Mesodermal cell (in vitro differentiated cells): ENCODE data around the gene CD34.
"Not testable (repeated sequence)": the region's sequence is repeated elsewhere in the genome, so short reads cannot be mapped to it uniquely, and the experiment has no call there.

Experiments used
- H3K27ac ChIP-seq: 2 replicates; pipeline ENCODE4 v1.7.0; 2013; ENCODE audit warnings: mild to moderate bottlenecking, low read depth, low read length, moderate library complexity; ENCODE audit not compliant: severe bottlenecking
- H3K36me3 ChIP-seq: 2 replicates; pipeline ENCODE4 v1.7.1; 2013; ENCODE audit warnings: mild to moderate bottlenecking, low read length, moderate library complexity; ENCODE audit not compliant: control insufficient read depth, insufficient read depth
- H3K4me1 ChIP-seq: one replicate; pipeline ENCODE4 v1.7.1; 2013; ENCODE audit warnings: mild to moderate bottlenecking, low read length; ENCODE audit not compliant: insufficient read depth, control insufficient read depth, poor library complexity, severe bottlenecking
- H3K4me3 ChIP-seq: 2 replicates; pipeline ENCODE4 v1.7.0; 2013; ENCODE audit warnings: low read length, control low read depth, mild to moderate bottlenecking; ENCODE audit not compliant: insufficient read depth, poor library complexity, severe bottlenecking; ENCODE audit errors: extremely low read depth
- H3K9me3 ChIP-seq: 2 replicates; pipeline ENCODE4 v1.7.1; 2013; ENCODE audit warnings: mild to moderate bottlenecking, low read length, moderate library complexity; ENCODE audit not compliant: control insufficient read depth
- WGBS, 2 experiments: methylation state at CpG; one replicate each; pipeline ENCODE4 v1.1.5; 2013; ENCODE audit warnings: missing lambda C conversion rate in 2 of 2; ENCODE audit not compliant: insufficient coverage in 2 of 2; 5-methylcytosine and 5-hydroxymethylcytosine counted together

CD34 gene

DNA sequence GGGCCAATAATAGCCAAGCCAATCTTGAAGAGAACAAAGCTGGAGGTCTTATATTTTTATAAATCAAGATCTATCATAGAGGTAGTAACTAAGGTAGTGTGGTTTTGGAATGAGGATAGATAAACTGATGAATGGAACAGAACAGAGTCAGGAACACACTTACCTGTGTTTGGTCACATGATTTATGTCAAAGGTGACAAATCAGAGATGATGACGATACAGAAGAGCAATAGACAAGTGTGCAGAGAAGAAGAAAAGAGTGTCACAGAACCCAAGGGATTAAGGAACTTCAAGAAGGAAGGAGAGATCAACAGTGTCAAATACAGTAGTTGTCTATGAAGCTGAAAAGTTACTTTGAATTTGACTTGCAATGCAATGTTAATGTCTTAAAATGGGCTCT lies 16.1 kb upstream of the CD34 start:
- H3K4me3 ChIP-seq, result no peak overlapping the region
- H3K27ac ChIP-seq, result no peak overlapping the region
- H3K36me3 ChIP-seq, result no peaks in the 10 kb centered on the region
- no peaks in the 10 kb centered on the region for H3K9me3 ChIP-seq
- 100% methylated on average over 1 of the region's 1 CpG for WGBS, 2 experiments
- H3K4me1 ChIP-seq, result peaks cover 12% of the 10 kb centered on the region

DNA sequence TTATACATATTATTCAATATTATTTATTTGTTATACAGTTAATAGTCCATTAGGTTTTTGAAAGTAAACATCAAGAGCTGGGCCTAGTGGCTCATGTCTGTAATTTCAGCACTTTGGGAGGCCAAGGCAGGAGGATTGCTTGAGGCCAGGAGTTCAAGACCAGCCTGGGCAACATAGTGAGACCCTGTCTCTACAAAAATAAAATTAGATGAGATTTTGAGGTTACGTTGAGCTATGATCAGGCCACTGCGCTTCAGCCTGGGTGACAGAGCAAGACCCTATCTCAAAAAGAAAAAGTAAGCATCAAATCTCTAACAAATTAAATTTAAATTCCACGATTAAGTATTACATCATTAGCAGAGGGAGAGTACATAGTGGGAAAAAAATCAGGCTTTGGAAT lies 15.0 kb upstream of the CD34 start:
- WGBS, 2 experiments, result no CpG with 5 or more reads among the region's 3 CpGs
- H3K27ac ChIP-seq, H3K9me3 ChIP-seq, H3K36me3 ChIP-seq, H3K4me3 ChIP-seq: not testable (repeated sequence)
- peaks cover 12% of the 10 kb centered on the region for H3K4me1 ChIP-seq

DNA sequence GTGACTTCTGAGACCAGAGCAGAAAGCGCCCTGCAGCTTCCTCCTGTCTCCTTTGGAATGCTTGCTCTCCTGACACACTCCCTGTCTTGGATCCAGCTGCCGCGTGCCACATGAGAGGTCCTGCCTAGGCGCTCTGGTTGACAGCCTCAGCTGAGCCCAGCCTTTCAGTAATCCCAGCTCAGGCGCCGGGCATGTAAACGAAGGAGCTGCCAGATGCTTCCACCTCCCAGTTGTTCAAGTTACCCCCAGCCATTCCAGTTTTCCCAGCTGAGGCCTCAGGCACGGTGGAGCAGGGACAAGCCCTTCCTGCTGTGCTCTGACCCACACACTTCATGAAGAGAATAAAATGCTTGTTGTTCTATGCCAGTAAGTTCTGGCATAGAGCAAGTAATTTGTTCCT lies 14.3 kb upstream of the CD34 start:
- Histone ChIP-seq H3K9me3 (no peaks in the 10 kb centered on the region), H3K4me1 (peaks cover 12% of the 10 kb centered on the region), H3K36me3 (no peaks in the 10 kb centered on the region), H3K27ac (no peak overlapping the region), H3K4me3 (no peak overlapping the region)
- WGBS, 2 experiments, result 29 to 39% methylated on average over 6 to 7 of the region's 8 CpGs

DNA sequence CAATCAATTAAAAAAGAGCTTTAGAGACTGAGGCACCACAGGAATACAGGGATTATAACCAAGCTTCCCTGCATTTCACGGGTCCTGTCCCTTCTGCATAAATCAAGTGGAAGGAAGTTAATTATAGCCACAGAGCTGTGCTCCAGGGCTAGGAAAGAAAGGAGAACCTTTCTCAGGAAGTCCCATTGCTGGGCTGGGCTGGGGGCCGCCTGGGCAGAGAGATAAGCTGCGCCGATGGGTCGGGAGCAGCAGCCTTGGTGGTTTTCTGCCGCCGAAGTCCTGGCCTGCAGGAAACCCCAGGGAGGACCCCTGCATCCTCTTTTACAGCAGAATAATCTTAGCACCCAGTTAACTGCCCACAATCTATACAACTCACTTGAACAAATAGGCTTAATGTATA lies 12.6 kb upstream of the CD34 start:
- WGBS, 2 experiments, result 50 to 87% methylated on average over 1 to 6 of the region's 7 CpGs
- Histone ChIP-seq H3K4me3 (no peak overlapping the region), H3K36me3 (no peaks in the 10 kb centered on the region), H3K4me1 (peaks cover 12% of the 10 kb centered on the region), H3K9me3 (no peaks in the 10 kb centered on the region), H3K27ac (no peak overlapping the region)

DNA sequence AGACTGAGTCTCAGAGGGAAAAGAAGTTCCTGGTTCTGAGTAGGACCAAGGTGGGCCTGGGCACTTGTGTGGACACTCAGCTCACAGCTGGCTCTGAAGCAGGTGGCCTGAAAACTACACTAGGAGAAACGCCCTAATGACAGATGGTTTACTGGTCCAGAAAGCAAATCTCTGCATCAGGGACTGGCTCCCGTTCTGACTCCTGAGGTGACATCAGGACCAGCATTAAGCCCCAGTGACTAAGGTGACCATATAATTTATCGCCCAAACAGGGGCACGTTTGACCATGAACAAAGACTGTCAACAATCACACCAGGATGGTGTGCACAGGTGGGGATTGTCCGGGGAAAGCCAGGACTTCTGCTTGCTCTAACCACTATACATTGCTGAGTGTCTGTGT lies 12.2 kb upstream of the CD34 start:
- Histone ChIP-seq H3K27ac (no peak overlapping the region), H3K9me3 (no peaks in the 10 kb centered on the region), H3K4me1 (peaks cover 12% of the 10 kb centered on the region), H3K36me3 (no peaks in the 10 kb centered on the region), H3K4me3 (no peak overlapping the region)
- 86 to 95% methylated on average over 5 of the region's 5 CpGs for WGBS, 2 experiments

DNA sequence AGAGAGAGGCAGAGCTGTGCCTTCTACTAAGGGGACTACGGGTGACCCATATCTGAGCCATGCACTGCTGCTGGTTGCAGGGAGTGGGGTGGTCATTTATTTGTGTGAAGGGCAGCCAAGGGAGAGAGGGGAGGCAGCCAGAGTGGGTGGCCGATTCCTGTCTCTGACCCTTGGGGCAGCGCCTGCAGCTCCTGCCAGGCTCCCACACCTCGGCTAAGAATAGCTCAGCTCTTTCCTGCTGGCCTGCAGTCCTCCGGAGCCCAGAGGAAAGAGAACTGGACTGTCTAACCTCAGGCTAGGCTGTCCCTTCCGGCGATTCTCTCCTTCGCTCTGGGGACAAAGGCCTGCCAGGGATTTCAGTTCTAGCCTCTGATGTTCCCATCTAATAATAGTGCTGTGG lies 11.6 kb upstream of the CD34 start:
- WGBS, 2 experiments, result 64 to 80% methylated on average over 3 to 4 of the region's 8 CpGs
- Histone ChIP-seq H3K4me1 (peaks cover 12% of the 10 kb centered on the region), H3K27ac (no peak overlapping the region)

DNA sequence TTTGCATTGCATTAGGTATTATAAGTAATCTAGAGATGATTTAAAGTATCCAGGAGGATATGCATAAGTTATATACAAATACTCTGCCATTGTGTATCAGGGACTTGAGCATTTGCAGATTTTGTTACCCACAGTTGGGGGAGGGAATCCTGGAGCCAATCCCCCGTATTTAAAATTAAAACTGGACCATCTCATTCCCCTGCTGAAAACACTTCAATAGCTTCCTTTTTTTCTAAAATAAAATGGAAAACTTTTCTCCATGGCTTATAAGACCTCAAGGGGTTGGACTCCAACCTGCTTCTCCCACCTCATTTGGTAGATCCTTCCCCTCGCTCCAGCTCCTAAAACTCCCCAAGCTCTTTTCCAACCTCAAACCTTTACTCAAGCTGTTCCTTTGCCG lies 10.4 kb upstream of the CD34 start:
- no peaks in the 10 kb centered on the region for H3K36me3 ChIP-seq
- H3K4me1 ChIP-seq, result peaks cover 12% of the 10 kb centered on the region
- H3K4me3 ChIP-seq, result no peak overlapping the region
- 82 to 92% methylated on average over 2 to 3 of the region's 3 CpGs for WGBS, 2 experiments
- H3K9me3 ChIP-seq, result no peaks in the 10 kb centered on the region
- H3K27ac ChIP-seq, result no peak overlapping the region

More for the DNA sequence above, 11.6 kb upstream of the CD34 start:
- H3K36me3 ChIP-seq, result no peaks in the 10 kb centered on the region
- H3K9me3 ChIP-seq, result no peaks in the 10 kb centered on the region
- H3K4me3 ChIP-seq, result no peak overlapping the region

DNA sequence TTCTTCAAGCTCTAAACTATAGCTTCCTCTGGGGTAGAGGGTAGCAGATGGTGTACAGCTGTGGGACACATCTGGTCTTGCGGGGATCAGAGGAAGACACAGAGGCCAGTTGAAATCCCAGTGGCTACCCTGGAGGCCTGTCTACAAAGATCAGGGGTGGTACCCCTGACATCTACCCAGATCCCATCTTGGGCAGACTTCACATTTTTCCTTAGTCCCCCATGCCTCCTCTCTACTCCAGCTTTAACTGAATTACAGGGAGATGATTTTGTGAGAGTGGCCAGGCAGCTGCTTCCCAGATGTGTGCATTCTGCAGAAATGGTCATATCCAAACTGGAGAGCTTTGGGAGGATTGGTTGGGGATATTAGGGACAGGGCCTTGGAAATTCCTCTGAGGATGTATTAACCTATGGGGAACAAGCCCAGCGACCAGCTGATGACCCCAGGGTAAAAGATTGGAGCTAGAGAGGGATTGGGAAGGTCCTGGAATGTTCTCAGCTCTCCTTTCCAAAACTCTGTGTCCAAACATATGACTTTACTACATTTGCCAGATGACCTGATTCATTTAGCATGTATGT lies 9.6 kb upstream of the CD34 start:
- peaks cover 12% of the 10 kb centered on the region for H3K4me1 ChIP-seq
- no peaks in the 10 kb centered on the region for H3K36me3 ChIP-seq
- WGBS, 2 experiments, result 100% methylated on average over 1 of the region's 2 CpGs; no CpG with 5 or more reads in 1 of the 2 experiments
- H3K27ac ChIP-seq, result no peak overlapping the region
- H3K9me3 ChIP-seq, result no peaks in the 10 kb centered on the region
- H3K4me3 ChIP-seq, result no peak overlapping the region

DNA sequence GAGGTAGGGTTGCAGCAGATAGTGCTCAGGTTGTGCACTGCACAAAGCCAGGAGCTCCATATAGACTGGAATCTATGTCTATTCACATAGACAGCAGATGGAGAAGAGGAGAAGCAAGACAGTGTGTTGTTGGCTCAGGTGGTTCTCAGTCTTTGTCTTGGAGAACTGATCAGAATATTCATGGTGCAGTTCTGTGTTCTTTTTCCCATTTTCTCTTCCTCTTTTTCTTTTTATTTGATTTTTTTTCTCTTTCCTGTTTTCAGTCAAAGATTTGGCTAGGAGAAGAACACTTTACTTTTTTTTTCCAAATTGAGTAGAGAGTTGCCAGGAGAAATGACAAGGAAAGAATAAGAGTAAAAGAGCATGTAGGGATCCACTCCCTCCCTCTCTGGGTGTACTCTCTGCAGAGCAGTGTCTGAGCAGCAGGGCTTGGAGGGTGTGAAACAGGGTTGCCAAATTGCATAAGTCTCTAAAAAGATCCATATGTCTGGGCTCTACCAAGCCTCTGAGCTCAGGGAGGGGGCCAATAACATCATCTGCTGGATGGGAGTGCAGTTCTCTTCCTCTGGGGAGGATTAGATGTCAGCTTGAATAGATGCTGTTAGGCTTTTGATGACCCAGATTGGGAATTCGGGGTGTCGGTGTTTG lies 8.7 kb upstream of the CD34 start:
- no peak overlapping the region for H3K27ac ChIP-seq
- WGBS, 2 experiments, result 100% methylated on average over 2 of the region's 2 CpGs; no CpG with 5 or more reads in 1 of the 2 experiments
- no peak overlapping the region for H3K4me3 ChIP-seq
- no peaks in the 10 kb centered on the region for H3K9me3 ChIP-seq
- peaks cover 7% of the 10 kb centered on the region for H3K4me1 ChIP-seq
- no peaks in the 10 kb centered on the region for H3K36me3 ChIP-seq

DNA sequence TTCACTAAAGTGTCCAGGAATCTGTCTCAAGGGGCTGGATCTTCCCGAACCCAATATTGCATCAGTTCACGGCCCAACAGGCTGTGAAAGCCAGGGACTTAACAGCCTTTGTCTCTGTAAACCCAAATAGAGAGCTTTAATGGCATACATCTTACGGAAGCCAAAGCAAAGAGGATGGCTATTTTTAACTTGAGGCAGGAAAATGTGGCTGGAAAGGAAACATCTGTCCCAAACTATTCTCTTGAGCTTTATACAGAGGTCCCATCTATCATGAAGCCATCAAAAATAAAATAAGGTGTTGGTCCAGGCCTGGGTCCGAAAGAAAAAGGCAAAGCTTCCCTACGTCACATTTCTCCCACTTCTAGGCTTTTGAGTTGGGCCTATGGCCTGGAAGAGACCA lies 7.7 kb upstream of the CD34 start:
- no peak overlapping the region for H3K4me3 ChIP-seq
- peak overlapping the region; percentile 57 for H3K27ac ChIP-seq
- H3K4me1 ChIP-seq, result peaks cover 2% of the 10 kb centered on the region
- no peaks in the 10 kb centered on the region for H3K36me3 ChIP-seq
- 82 to 96% methylated on average over 3 to 4 of the region's 5 CpGs for WGBS, 2 experiments
- H3K9me3 ChIP-seq, result no peaks in the 10 kb centered on the region

DNA sequence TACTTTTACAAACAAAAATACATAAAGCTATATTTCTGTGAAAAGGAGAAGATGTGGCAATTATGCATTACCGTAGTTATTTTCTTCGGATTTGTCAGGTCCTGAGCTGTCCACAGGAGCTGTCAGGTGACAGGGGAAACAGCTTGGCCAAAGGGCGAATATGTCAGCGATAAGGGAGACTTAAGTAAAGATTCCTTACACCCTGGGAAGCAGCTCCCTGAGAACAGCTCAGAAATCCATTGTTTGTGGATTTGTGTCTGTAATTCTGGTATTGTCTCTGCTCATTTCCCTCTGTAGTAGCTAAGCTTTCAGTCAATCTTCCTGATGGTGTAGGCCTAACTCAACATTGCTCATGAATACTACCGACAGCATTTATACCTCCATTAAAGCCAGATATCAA lies 7.1 kb upstream of the CD34 start:
- Histone ChIP-seq H3K4me3 (no peak overlapping the region), H3K27ac (peak overlapping the region; percentile 57), H3K9me3 (no peaks in the 10 kb centered on the region), H3K4me1 (no peaks in the 10 kb centered on the region), H3K36me3 (no peaks in the 10 kb centered on the region)
- 89 to 92% methylated on average over 2 to 4 of the region's 5 CpGs for WGBS, 2 experiments
